Neural cell (in vitro differentiated cells): ENCODE measurements around the gene ACSM5. TPM values are rescaled to one million over a fixed set of nuclear protein-coding genes. Genes with fewer than 3 reads are reported as not detected.

Experiments
- H2AFZ ChIP-seq: fragments of 200-600, 300-800 bp; sonication (generic), shearing (Covaris generic); 2 replicates; pipeline ENCODE4 v1.6.0; 2014; ENCODE audit warnings: low read depth, mild to moderate bottlenecking, antibody characterized with exemption, low read length, moderate library complexity
- H3F3A ChIP-seq: fragments of 200-600 bp; shearing (Covaris generic); 2 replicates; pipeline ENCODE4 v1.6.1; 2016; ENCODE audit warnings: mild to moderate bottlenecking, moderate library complexity, mixed read lengths, antibody characterized with exemption, low read length; ENCODE audit not compliant: insufficient read depth, poor library complexity, severe bottlenecking
- H3K27ac ChIP-seq: fragments of 200-600, 300-800 bp; sonication (generic), shearing (Covaris generic); 2 replicates; pipeline ENCODE4 v1.5.1; 2014; ENCODE audit warnings: mild to moderate bottlenecking, low read length, moderate library complexity
- H3K27me3 ChIP-seq: fragments of 300-800, 200-600 bp; sonication (generic), shearing (Covaris generic); 2 replicates; pipeline ENCODE4 v1.6.0; 2014; ENCODE audit warnings: mild to moderate bottlenecking, low read depth, low read length, moderate library complexity; ENCODE audit not compliant: insufficient read depth
- H3K36me3 ChIP-seq: fragments of 300-800, 200-600 bp; sonication (generic), shearing (Covaris generic); 2 replicates; pipeline ENCODE4 v1.5.1; 2014; ENCODE audit warnings: mild to moderate bottlenecking, antibody characterized with exemption, low read length, moderate library complexity; ENCODE audit not compliant: insufficient read depth
- H3K4me2 ChIP-seq: fragments of 300-800, 200-600 bp; sonication (generic), shearing (Covaris generic); 2 replicates; pipeline ENCODE4 v1.6.0; 2014; ENCODE audit warnings: mild to moderate bottlenecking, low read length
- H3K4me3 ChIP-seq: fragments of 300-800, 200-600 bp; sonication (generic), shearing (Covaris generic); 2 replicates; pipeline ENCODE4 v1.5.1; 2014; ENCODE audit warnings: mild to moderate bottlenecking, low read length, moderate library complexity
- H3K79me2 ChIP-seq: fragments of 200-600 bp; shearing (Covaris generic); replicated peaks from 2 replicates; pipeline ENCODE4 v1.6.0; 2014; ENCODE audit warnings: mild to moderate bottlenecking, low read length, moderate library complexity; ENCODE audit not compliant: insufficient read depth
- H3K9ac ChIP-seq: fragments of 300-800, 200-600 bp; sonication (generic), shearing (Covaris generic); 2 replicates; pipeline ENCODE4 v1.6.1; 2016; ENCODE audit warnings: mild to moderate bottlenecking, low read length, mixed read lengths
- H3K9me2 ChIP-seq: fragments of 200-600 bp; shearing (Covaris generic); 2 replicates; pipeline ENCODE4 v1.6.1; 2016; ENCODE audit warnings: mild to moderate bottlenecking, low read length, mixed read lengths; ENCODE audit not compliant: insufficient read depth
- H3K9me3 ChIP-seq: fragments of 200-600, 300-800 bp; sonication (generic), shearing (Covaris generic); 2 replicates; pipeline ENCODE4 v1.6.1; 2016; ENCODE audit warnings: mild to moderate bottlenecking, mixed run types, low read length, moderate library complexity, mixed read lengths
- H4K20me1 ChIP-seq: fragments of 200-600 bp; shearing (Covaris generic); 2 replicates; pipeline ENCODE4 v1.6.1; 2016; ENCODE audit warnings: mild to moderate bottlenecking, mixed run types; ENCODE audit not compliant: insufficient read depth
- EP300 ChIP-seq: fragments of 450-650 bp; conservative IDR thresholded peaks from 2 replicates; pipeline ENCODE4 v1.6.1; 2014; ENCODE audit warnings: antibody characterized with exemption, mild to moderate bottlenecking, moderate library complexity; ENCODE audit not compliant: poor library complexity, severe bottlenecking
- EZH2 ChIP-seq: fragments of 200-600, 300-800 bp; shearing (Covaris generic), sonication (generic); IDR thresholded peaks from 2 replicates; pipeline ENCODE4 v1.6.1; 2014; ENCODE audit warnings: antibody characterized with exemption, low read length, borderline replicate concordance, mild to moderate bottlenecking; ENCODE audit not compliant: insufficient read depth, poor library complexity, severe bottlenecking
- MXI1 ChIP-seq: fragments of 450-650 bp; conservative IDR thresholded peaks from 2 replicates; pipeline ENCODE4 v1.6.1; 2014; ENCODE audit warnings: antibody characterized with exemption, mild to moderate bottlenecking; ENCODE audit not compliant: poor library complexity, severe bottlenecking
- POLR2AphosphoS5 ChIP-seq: IDR thresholded peaks from 2 replicates; pipeline ENCODE4 v1.6.1; 2012
- RAD21 ChIP-seq: fragments of 450-650 bp; conservative IDR thresholded peaks from 2 replicates; pipeline ENCODE4 v1.6.1; 2014; ENCODE audit warnings: antibody characterized with exemption, mild to moderate bottlenecking, moderate library complexity
- SMC3 ChIP-seq: fragments of 450-650 bp; conservative IDR thresholded peaks from 2 replicates; pipeline ENCODE4 v1.6.1; 2014; ENCODE audit warnings: antibody characterized with exemption, mild to moderate bottlenecking, moderate library complexity; ENCODE audit not compliant: poor library complexity
- TAF1 ChIP-seq: IDR thresholded peaks from 2 replicates; pipeline ENCODE4 v1.6.1; 2012; ENCODE audit warnings: low read depth
- polyA plus RNA-seq: library from polyadenylated mRNA; depleted of rRNA; stranded (reverse); fragments of >200 nt; gene quantifications from 2 replicates; pipeline ENCODE4 v1.2.3, GENCODE V29; 2014
- TF ChIP-seq, protein P1 (sequence below): IDR thresholded peaks from 2 replicates; pipeline ENCODE4 v1.6.1; 2012; ENCODE audit warnings: borderline replicate concordance
- TF ChIP-seq, protein P2 (sequence below): fragments of 450-650 bp; IDR thresholded peaks from 2 replicates; pipeline ENCODE4 v1.5.1; 2014; ENCODE audit warnings: antibody characterized with exemption, mild to moderate bottlenecking, moderate library complexity; ENCODE audit not compliant: poor library complexity, severe bottlenecking

Gene ACSM5
- polyA plus RNA-seq, 1 donor from 2014 or later: not detected

DNA sequence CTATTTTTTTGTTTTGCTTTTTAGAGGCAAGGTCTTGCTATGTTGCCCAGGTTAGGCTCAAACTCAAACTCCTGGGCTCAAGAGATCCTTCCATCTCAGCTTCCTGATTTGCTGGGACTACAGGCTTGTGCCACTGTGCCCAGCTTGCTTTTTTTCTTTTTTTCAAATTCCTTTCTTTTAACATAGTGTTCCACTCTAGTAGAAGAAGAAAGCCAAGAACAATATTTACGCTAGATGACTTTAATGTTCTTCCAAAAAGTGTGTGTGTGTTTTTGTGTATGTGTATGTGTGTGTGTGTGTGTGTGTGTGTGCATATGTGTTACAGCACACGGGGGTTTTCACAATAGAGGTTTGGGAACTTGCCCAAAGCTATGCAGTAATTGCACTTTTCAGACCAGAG lies 46.1 kb upstream of the ACSM5 start:
- Histone ChIP-seq H3K9ac (no peak overlapping the region), H3K9me2 (no peaks in the 10 kb centered on the region), H3K79me2 (no peaks in the 10 kb centered on the region), H3K36me3 (no peaks in the 10 kb centered on the region), H3K4me3 (no peak overlapping the region), H3K4me2 (no peak overlapping the region), H4K20me1 (no peaks in the 10 kb centered on the region), H3K27me3 (no peaks in the 10 kb centered on the region), H3K27ac (no peak overlapping the region), H3F3A (no peaks in the 10 kb centered on the region), H2AFZ (no peak overlapping the region), H3K9me3 (no peaks in the 10 kb centered on the region)
- TF ChIP-seq MXI1 (no peak), SMC3 (no peak), RAD21 (no peak), POLR2AphosphoS5 (no peak), TAF1 (no peak)
- TF ChIP-seq, protein P1, sequence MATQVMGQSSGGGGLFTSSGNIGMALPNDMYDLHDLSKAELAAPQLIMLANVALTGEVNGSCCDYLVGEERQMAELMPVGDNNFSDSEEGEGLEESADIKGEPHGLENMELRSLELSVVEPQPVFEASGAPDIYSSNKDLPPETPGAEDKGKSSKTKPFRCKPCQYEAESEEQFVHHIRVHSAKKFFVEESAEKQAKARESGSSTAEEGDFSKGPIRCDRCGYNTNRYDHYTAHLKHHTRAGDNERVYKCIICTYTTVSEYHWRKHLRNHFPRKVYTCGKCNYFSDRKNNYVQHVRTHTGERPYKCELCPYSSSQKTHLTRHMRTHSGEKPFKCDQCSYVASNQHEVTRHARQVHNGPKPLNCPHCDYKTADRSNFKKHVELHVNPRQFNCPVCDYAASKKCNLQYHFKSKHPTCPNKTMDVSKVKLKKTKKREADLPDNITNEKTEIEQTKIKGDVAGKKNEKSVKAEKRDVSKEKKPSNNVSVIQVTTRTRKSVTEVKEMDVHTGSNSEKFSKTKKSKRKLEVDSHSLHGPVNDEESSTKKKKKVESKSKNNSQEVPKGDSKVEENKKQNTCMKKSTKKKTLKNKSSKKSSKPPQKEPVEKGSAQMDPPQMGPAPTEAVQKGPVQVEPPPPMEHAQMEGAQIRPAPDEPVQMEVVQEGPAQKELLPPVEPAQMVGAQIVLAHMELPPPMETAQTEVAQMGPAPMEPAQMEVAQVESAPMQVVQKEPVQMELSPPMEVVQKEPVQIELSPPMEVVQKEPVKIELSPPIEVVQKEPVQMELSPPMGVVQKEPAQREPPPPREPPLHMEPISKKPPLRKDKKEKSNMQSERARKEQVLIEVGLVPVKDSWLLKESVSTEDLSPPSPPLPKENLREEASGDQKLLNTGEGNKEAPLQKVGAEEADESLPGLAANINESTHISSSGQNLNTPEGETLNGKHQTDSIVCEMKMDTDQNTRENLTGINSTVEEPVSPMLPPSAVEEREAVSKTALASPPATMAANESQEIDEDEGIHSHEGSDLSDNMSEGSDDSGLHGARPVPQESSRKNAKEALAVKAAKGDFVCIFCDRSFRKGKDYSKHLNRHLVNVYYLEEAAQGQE: no peak
- TF ChIP-seq, protein P2, sequence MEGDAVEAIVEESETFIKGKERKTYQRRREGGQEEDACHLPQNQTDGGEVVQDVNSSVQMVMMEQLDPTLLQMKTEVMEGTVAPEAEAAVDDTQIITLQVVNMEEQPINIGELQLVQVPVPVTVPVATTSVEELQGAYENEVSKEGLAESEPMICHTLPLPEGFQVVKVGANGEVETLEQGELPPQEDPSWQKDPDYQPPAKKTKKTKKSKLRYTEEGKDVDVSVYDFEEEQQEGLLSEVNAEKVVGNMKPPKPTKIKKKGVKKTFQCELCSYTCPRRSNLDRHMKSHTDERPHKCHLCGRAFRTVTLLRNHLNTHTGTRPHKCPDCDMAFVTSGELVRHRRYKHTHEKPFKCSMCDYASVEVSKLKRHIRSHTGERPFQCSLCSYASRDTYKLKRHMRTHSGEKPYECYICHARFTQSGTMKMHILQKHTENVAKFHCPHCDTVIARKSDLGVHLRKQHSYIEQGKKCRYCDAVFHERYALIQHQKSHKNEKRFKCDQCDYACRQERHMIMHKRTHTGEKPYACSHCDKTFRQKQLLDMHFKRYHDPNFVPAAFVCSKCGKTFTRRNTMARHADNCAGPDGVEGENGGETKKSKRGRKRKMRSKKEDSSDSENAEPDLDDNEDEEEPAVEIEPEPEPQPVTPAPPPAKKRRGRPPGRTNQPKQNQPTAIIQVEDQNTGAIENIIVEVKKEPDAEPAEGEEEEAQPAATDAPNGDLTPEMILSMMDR: no peak

DNA sequence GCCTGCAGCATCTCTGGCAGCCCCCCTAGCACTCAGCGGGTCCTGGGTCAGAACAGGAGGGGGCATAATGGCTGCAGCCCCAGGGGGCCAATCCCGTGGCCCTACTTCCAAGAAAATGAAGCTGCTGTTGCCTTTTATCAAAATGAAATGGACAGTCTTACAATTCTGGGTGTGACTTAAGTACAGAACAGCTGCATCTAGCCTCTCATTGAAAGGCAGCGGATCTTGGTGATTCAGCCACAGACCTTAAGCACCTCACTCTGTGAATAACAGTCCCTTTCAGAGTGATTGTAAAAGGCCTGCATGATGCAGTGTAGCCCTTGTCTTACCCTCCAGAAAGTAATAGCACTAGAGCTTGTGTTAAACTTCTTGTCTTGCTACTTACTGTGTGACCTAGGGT lies 45.3 kb upstream of the ACSM5 start:
- Histone ChIP-seq H3K27me3 (no peaks in the 10 kb centered on the region), H3K36me3 (no peaks in the 10 kb centered on the region), H3K79me2 (no peaks in the 10 kb centered on the region), H3K9me3 (no peaks in the 10 kb centered on the region), H3K9ac (no peak overlapping the region), H3K9me2 (no peaks in the 10 kb centered on the region), H2AFZ (no peak overlapping the region), H4K20me1 (no peaks in the 10 kb centered on the region), H3K4me3 (no peak overlapping the region), H3F3A (no peaks in the 10 kb centered on the region), H3K27ac (no peak overlapping the region), H3K4me2 (no peak overlapping the region)
- TF ChIP-seq TAF1 (no peak), EP300 (no peak), RAD21 (no peak), MXI1 (no peak), POLR2AphosphoS5 (no peak), EZH2 (no peak), SMC3 (no peak)
- TF ChIP-seq, protein P2: no peak
- TF ChIP-seq, protein P1: no peak
